DMS79 (cell line): ENCODE data around the gene ELMO1.

Experiments
- DNase-seq: peaks from one replicate; lab custom pipeline; 2025; lab: John Stamatoyannopoulos, UW

The ELMO1 gene

GRCh38 chr7:37015353-37016034 is 433.2 kb downstream of the ELMO1 start:
- DNase-seq, result no peak

GRCh38 chr7:37013771-37014170 is 434.9 kb downstream of the ELMO1 start:
- no peak for DNase-seq

DNA sequence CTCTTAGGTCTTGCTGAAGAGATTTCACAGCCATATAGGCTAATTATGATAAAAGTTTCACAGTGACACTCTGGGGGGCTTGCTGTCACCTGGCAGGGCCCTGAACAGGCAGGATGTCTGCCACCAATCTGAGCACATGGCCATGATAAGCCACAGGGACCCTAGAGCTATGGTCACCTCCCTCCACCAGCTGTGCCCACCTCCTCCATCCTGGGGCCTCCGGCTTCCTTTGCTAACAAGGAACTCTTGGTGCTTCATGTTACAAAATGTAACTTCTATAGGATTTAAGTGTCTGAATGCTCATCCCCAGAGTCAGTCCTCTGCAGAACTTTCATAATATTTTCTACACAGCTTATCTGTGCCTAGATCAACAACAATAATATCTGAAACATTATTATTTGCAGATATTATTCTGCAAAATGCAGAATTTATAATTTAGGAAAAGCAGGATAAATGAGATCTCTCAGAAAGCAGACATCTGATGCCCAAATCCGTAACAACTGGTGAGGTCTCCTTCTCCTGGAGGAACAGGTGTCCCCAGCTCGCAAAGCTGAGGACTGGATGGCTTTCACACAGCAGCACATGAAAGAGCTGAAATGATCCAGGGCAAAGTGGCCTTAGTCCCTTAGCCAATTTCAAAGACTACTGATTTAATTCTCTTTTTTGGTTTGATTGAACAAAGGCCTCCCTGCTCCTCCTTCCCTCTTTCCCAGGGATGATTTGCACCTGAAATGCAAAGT is 437.3 kb downstream of the ELMO1 start:
- no peak for DNase-seq

DNA sequence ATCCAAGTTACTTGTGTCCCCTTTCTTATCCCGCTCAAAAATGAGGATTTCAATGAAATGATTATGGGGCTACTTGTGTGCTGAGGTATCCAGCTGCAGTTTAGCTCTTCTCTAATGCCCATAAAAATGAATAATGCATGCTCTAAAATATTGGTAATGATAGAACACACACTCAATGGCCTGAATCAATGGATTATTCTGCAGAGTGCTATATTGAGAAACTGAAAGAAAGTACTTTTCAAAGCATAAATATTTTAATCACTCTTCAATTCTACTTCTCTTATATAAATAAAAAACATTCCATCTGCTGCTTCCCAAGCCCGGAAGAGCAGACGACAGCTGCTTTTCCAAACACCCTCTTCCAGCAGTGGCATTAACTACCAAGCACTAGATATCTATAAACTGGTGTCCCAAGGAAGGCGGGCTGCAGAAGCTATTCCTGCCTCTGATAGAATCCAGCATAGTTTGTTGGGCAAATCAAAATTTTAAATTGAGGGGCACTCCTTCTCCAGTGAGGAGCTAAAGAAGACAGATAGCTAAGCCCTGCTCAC is 439.5 kb downstream of the ELMO1 start:
- DNase-seq, result no peak

DNA sequence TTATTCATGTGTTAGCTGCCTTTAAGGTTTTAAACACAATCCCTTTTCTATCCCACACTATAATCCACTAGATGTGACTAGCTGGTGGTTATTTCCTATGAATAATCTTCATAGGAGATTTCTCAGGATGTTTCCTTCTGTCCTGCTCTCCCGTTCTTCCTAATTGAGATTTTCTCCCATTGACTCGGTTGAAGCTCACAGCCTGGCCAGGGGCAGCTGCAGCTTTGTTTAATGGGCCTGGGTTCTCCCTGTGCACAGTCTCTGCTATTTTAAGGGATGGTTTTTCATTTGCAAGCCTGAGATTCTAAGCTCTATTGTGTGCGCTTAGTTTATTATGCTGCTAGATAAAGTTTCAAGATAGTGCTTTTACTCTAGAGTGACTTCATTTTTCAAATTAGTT is 441.0 kb downstream of the ELMO1 start:
- no peak for DNase-seq

GRCh38 chr7:37007268-37007667 is 441.4 kb downstream of the ELMO1 start:
- no peak for DNase-seq

DNA sequence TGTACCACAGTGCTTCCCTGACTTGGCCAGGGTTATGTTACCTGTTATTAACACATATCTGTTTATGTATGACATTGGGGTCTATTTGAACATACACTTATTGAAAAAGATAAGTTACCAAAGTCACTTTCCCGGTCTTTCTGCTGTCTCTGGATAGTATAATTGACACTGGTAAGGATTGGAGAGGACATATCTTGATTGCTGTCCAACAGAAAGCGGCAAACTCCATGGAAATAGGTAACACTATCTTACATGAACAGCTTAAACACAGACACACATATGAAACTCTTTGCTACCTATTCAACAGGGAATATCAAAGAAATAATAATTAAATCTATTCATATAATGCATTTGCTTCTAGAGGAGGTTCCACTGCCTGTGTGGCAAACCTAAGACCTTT is 441.9 kb downstream of the ELMO1 start:
- DNase-seq, result no peak

GRCh38 chr7:37000511-37000910 is 448.2 kb downstream of the ELMO1 start:
- DNase-seq, result no peak

DNA sequence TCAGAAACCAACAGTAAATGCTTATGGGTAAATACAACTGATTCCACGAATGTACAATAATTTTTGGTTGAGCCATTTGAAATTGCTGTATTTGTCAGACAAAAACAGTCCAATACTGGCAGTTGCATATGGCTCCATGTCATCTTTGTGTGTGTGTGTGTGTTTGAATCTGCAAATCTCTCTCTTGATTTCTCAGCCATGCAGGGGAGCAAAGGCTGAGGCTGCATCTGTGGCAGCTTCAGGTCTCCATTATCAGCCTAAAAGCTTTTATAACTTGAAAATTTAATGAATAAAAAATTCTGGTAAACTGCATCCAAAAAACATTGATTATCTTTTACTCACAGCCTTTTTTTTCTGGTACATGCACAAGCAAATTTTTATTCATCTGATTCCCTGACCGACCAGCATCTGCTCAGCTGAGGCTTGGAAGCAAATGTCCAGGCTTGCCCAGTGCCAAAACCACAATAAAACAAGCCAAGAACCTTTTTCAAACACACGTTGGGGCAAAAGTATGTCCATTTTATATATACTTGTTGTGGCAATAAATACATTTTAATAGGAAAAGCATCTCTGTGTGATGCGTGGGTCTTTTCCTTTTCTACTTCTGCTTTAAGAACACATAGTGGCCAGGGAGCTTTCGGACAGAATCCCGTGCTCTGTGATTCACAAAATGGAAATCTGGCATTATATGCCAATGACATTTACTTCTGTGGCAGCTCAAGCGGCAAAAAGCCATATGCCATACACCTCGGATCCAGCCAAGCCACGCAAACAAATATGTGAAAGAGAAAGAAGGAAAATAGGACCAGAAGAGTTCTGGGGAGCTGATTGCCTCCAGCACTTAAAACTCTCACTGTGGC is 448.8 kb downstream of the ELMO1 start:
- no peak for DNase-seq

- DNase-seq, result no peak
Observed at GRCh38 chr7:36995776-36996175, 452.9 kb downstream of the ELMO1 start.

GRCh38 chr7:36994456-36995112 is 454.1 kb downstream of the ELMO1 start:
- no peak for DNase-seq

GRCh38 chr7:36986948-36987724 is 461.5 kb downstream of the ELMO1 start:
- no peak for DNase-seq

DNA sequence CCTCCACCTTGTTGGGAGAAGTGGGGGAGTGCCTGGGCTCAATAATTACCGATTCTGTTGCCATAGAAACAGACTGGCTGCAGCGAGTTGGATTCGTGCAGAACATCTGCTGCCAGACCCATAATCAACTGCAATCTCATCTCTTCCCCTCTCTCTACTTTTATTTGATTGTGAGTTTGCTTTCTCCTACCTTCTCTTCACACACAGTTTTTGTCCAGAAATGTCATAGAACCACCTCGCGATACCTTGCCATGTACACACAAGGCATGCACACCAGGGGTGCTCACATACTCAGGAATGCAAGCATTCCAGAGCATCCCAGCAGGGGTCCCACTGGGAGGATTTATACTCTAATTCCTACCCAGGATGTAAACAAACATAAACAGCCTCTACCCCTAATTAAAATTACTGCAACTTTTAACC is 462.1 kb downstream of the ELMO1 start:
- DNase-seq, result no peak

GRCh38 chr7:36985866-36986400 is 462.7 kb downstream of the ELMO1 start:
- no peak for DNase-seq

GRCh38 chr7:36985316-36985715 is 463.3 kb downstream of the ELMO1 start:
- DNase-seq, result no peak

GRCh38 chr7:36984710-36985312 is 463.9 kb downstream of the ELMO1 start:
- no peak for DNase-seq

DNA sequence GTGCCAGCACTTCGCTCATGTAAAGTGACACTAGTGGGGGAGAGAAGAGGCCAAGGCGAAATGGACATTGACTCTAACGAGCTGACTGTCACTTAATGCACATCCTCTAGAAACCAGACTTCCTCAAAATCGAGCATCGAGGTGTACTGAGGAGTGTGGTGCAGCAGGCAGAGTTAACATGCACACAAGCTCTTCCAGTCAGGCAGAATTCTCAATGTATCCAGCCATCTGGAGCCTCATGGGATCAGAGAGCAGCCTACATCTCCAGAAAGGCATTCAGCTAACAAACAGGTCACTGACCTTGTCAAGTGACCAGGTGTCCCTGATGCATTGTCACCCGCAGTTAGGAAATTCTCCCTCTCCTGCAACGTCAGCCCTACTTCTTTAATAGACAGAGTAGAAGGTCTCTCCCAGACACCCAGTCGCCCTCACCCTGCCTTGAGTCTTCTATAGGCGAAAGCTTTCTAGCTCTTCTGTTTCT is 464.6 kb downstream of the ELMO1 start:
- no peak for DNase-seq

- DNase-seq, result no peak
Observed at GRCh38 chr7:36982766-36983165, 465.9 kb downstream of the ELMO1 start.

DNA sequence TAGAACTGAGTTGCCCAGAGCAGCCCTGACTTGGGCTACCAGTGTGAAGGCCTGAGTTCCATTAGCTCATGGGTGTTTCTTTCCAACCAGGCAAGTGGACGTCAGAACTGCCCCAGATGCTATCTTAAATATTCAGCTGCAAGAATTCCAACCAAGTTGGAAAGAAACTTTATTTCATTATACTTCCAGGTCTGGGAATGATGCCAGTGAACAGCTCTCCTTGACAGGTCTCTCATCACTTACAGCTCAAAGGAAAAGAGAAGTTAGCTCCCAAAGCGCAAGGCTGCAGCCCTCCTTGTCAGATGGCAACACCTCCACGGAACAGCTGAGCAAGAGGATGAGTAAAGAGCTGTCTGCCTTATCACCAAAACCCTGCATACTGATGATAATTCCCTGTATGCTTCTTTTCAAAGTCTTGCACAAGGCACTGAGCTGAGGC is 468.8 kb downstream of the ELMO1 start:
- no peak for DNase-seq

GRCh38 chr7:36978461-36978860 is 470.2 kb downstream of the ELMO1 start:
- no peak for DNase-seq
